Thyroid gland (tissue), 4 donors: Measurements from ENCODE around the gene ACOX3.

Experiments
- POLR2A ChIP-seq, 2 donors: fragments of 450-650 bp; IDR thresholded peaks; one replicate each; pipeline ENCODE4 v1.6.1; 2017; ENCODE audit warnings: antibody characterized with exemption in 2 of 2, mild to moderate bottlenecking in 2 of 2, moderate library complexity in 1 of 2
- TF ChIP-seq, protein P1 (sequence below), 6 experiments: fragments of 200-600 bp in 3 of 6; fragments of 450-650 bp in 3 of 6; sonication (generic) in 3 of 6; IDR thresholded peaks; one replicate each; pipeline ENCODE4 v1.5.1; 2016 to 2019; ENCODE audit warnings: antibody characterized with exemption in 6 of 6, mild to moderate bottlenecking in 2 of 6, inconsistent platforms in 1 of 6, moderate library complexity in 1 of 6

DNA sequence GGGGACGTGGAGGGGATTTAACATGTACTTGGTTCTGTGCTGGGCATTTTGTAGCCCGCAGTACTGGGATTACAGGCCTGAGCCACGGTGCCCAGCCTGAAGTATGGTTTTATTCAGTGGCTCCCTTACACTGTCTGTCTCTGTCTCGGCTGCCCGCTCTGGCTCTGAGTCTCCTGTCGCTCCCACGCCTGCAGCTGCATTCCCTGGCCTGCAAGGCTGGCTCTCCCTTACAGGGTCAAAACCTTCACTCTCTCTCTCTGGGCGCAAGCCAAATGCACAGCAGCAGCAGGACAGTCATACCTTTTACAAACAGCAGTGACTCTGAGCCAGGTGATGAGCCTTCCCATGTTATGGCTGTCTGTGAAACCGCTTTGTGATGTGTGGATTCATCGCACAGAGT, 98.8 kb downstream of the ACOX3 start:
- no peak for TF ChIP-seq POLR2A (IDR thresholded peaks at IDR 0.05)
- TF ChIP-seq, protein P1, sequence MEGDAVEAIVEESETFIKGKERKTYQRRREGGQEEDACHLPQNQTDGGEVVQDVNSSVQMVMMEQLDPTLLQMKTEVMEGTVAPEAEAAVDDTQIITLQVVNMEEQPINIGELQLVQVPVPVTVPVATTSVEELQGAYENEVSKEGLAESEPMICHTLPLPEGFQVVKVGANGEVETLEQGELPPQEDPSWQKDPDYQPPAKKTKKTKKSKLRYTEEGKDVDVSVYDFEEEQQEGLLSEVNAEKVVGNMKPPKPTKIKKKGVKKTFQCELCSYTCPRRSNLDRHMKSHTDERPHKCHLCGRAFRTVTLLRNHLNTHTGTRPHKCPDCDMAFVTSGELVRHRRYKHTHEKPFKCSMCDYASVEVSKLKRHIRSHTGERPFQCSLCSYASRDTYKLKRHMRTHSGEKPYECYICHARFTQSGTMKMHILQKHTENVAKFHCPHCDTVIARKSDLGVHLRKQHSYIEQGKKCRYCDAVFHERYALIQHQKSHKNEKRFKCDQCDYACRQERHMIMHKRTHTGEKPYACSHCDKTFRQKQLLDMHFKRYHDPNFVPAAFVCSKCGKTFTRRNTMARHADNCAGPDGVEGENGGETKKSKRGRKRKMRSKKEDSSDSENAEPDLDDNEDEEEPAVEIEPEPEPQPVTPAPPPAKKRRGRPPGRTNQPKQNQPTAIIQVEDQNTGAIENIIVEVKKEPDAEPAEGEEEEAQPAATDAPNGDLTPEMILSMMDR (IDR thresholded peaks at IDR 0.05) = no peak
